K562 (cell line): Measurements from ENCODE around the gene TMEM208. TPM values are rescaled to one million over a fixed set of nuclear protein-coding genes. Genes with fewer than 3 reads are reported as not detected.

Experiments used
- ARID3B ChIP-seq: fragments of 250-450 bp; sonication (Bioruptor Pico); IDR thresholded peaks from 2 replicates; pipeline ENCODE4 v1.4.0; 2020; ENCODE audit warnings: borderline replicate concordance
- ATF7 ChIP-seq: fragments of 450-650 bp; IDR thresholded peaks from 2 replicates; pipeline ENCODE4 v1.7.1; 2014; ENCODE audit warnings: mild to moderate bottlenecking, moderate library complexity
- CLOCK ChIP-seq: fragments of 250-450 bp; sonication (Bioruptor Pico); IDR thresholded peaks from 2 replicates; pipeline ENCODE4 v1.4.0; 2020; ENCODE audit warnings: mild to moderate bottlenecking, moderate library complexity, borderline replicate concordance
- E2F3 ChIP-seq: fragments of 250-450 bp; sonication (Bioruptor Pico); IDR thresholded peaks from 2 replicates; pipeline ENCODE4 v1.4.0; 2020; ENCODE audit warnings: mild to moderate bottlenecking
- ESRRA ChIP-seq: fragments of 450-650 bp; IDR thresholded peaks from 2 replicates; pipeline ENCODE4 v1.6.1; 2014; ENCODE audit warnings: low read depth, mild to moderate bottlenecking, moderate library complexity, borderline replicate concordance
- EWSR1 ChIP-seq: fragments of 450-650 bp; IDR thresholded peaks from 2 replicates; pipeline ENCODE4 v1.6.1; 2018; ENCODE audit warnings: borderline replicate concordance, mild to moderate bottlenecking, low read depth, moderate library complexity; ENCODE audit not compliant: partially characterized antibody
- GABPA ChIP-seq: fragments of 200-800 bp; sonication (Bioruptor generic); conservative IDR thresholded peaks from 2 replicates; pipeline ENCODE4 v1.6.1; 2016; ENCODE audit warnings: low read depth, missing genetic modification characterization, missing compliant biosample characterization
- GTF2E2 ChIP-seq: fragments of 200-800 bp; sonication (Bioruptor generic); IDR thresholded peaks from 2 replicates; pipeline ENCODE4 v1.6.1; 2016; ENCODE audit warnings: missing genetic modification characterization, missing compliant biosample characterization
- NFRKB ChIP-seq: fragments of 450-650 bp; IDR thresholded peaks from 2 replicates; pipeline ENCODE4 v1.6.1; 2016; ENCODE audit warnings: low read depth
- PML ChIP-seq: IDR thresholded peaks from 2 replicates; pipeline ENCODE4 v1.6.1; 2012; ENCODE audit warnings: low read length, inconsistent platforms
- POLR2A ChIP-seq: fragments of 450-650 bp; conservative IDR thresholded peaks from 2 replicates; pipeline ENCODE4 v1.6.1; 2016
- POLR3G ChIP-seq: IDR thresholded peaks from 2 replicates; pipeline ENCODE4 v1.6.1; 2011; ENCODE audit not compliant: insufficient read length, insufficient replicate concordance; ENCODE audit errors: extremely low read depth
- RBFOX2 ChIP-seq: fragments of 200-400 bp; formaldehyde crosslinking; IDR thresholded peaks from 2 replicates; pipeline ENCODE4 v1.6.1; 2017; ENCODE audit warnings: low read depth, mild to moderate bottlenecking, low read length, moderate library complexity
- RFX5 ChIP-seq: IDR thresholded peaks from 2 replicates; pipeline ENCODE4 v1.6.1; 2011; ENCODE audit warnings: low read depth, mild to moderate bottlenecking, improper control_type of control experiment, low read length
- RUNX1 ChIP-seq: sonication (generic); IDR thresholded peaks from 2 replicates; pipeline ENCODE4 v1.6.1; 2016; ENCODE audit warnings: antibody characterized with exemption, low read depth
- SAFB ChIP-seq: fragments of 200-400 bp; formaldehyde crosslinking; IDR thresholded peaks from 2 replicates; pipeline ENCODE4 v1.6.1; 2017; ENCODE audit warnings: low read depth, low read length, borderline replicate concordance
- SNIP1 ChIP-seq: fragments of 450-650 bp; IDR thresholded peaks from 2 replicates; pipeline ENCODE4 v1.7.1; 2017; ENCODE audit warnings: low read depth, mild to moderate bottlenecking
- SNRNP70 ChIP-seq: fragments of 200-400 bp; formaldehyde crosslinking; optimal IDR thresholded peaks from 2 replicates; pipeline ENCODE3; 2017; ENCODE audit warnings: low read depth, low read length
- TAF15 ChIP-seq: fragments of 200-400 bp; formaldehyde crosslinking; IDR thresholded peaks from 2 replicates; pipeline ENCODE4 v1.6.1; 2017; ENCODE audit warnings: mild to moderate bottlenecking, low read depth, low read length, moderate library complexity
- TAF9B ChIP-seq: fragments of 450-650 bp; IDR thresholded peaks from 2 replicates; pipeline ENCODE4 v1.6.1; 2018; ENCODE audit warnings: mild to moderate bottlenecking; ENCODE audit not compliant: partially characterized antibody
- TBP ChIP-seq: optimal IDR thresholded peaks from 2 replicates; pipeline ENCODE3; 2011; ENCODE audit warnings: low read depth, low read length, improper control_type of control experiment
- TRIM28 ChIP-seq: fragments of 450-650 bp; IDR thresholded peaks from 2 replicates; pipeline ENCODE4 v1.6.1; 2017
- VEZF1 ChIP-seq: fragments of 200-800 bp; sonication (Bioruptor generic); IDR thresholded peaks from 2 replicates; pipeline ENCODE4 v1.6.1; 2017; ENCODE audit warnings: missing genetic modification characterization, missing compliant biosample characterization
- ZFP1 ChIP-seq: fragments of 450-650 bp; formaldehyde crosslinking; IDR thresholded peaks from 2 replicates; pipeline ENCODE4 v1.4.0; 2020; ENCODE audit warnings: mild to moderate bottlenecking, mixed read lengths
- ZNF408 ChIP-seq: fragments of 250-450 bp; sonication (Bioruptor Pico); IDR thresholded peaks from 2 replicates; pipeline ENCODE4 v1.4.0; 2020; ENCODE audit warnings: low read depth, mild to moderate bottlenecking, moderate library complexity
- polyA plus RNA-seq, 8 experiments: library from polyadenylated mRNA; depleted of rRNA in 4 of 8; stranded (reverse) in 5 of 8; unstranded in 3 of 8; fragments of >200 nt; fragmentation: Nextera tagmentation in 2 of 8; fragmentation: Illumina TruSeq in 1 of 8; extraction: Ambion mirVana in 2 of 8; extraction: Trizol in 1 of 8; gene quantifications; 2 replicates each; pipeline versions ENCODE4 v1.2.1 to v1.2.3, GENCODE V29; 2011 to 2014; ENCODE audit warnings: inconsistent platforms in 1 of 8, missing spikeins in 1 of 8
- total RNA-seq, 7 experiments: library from RNA; depleted of rRNA in 6 of 7; stranded (reverse); fragments of >200 nt in 6 of 7; fragmentation: Illumina TruSeq in 2 of 7; extraction: Trizol in 2 of 7; gene quantifications; 2 replicates each; pipeline versions ENCODE4 v1.2.1 to v1.2.3, GENCODE V29; 2011 to 2021; ENCODE audit warnings: low replicate concordance in 1 of 7

TMEM208 gene
- total and polyA plus RNA-seq, 9 of the 15 experiments (the other 6 are each of a cell fraction or from before 2014, with no cell fraction given), result 31.8 to 239 (median 54.3) TPM

GRCh38 chr16:67191995-67192681 is 34.8 kb upstream of the TMEM208 start, which contains the start of gene E2F4 (continued):
- TF ChIP-seq RUNX1 (no peak), SNIP1 (no peak), SNRNP70 (no peak), ZFP1 (CRISPR knock-in tag) (no peak), TBP (no peak), GABPA (tag) (peak; percentile 98), ATF7 (peak; percentile 52; the same call in 1 of the 2 replicates), SAFB (no peak), TRIM28 (no peak), VEZF1 (CRISPR knock-in tag) (peak; percentile 52), POLR3G (no peak), RFX5 (no peak), NFRKB (no peak), ARID3B (CRISPR knock-in tag) (no peak), EWSR1 (no peak), TAF9B (no peak), ESRRA (peak; percentile 77; the same call in 1 of the 2 replicates), RBFOX2 (peak; percentile 87), GTF2E2 (tag) (no peak), ZNF408 (no peak), E2F3 (0 out of 2 replicates have a peak, but pooled peaks have one; percentile 25), POLR2A (peak; percentile 66; the same call in 1 of the 2 replicates), TAF15 (no peak), CLOCK (CRISPR knock-in tag) (no peak), PML (0 out of 2 replicates have a peak, but pooled peaks have one; percentile 18)
